GM15510 (cell line): ENCODE results near the gene PEX11B.

Source experiments
- POLR2A ChIP-seq: IDR thresholded peaks from 3 replicates; pipeline ENCODE4 v1.6.1; 2011; ENCODE audit warnings: borderline replicate concordance; ENCODE audit not compliant: insufficient read length; ENCODE audit errors: extremely low read depth

Gene PEX11B

DNA sequence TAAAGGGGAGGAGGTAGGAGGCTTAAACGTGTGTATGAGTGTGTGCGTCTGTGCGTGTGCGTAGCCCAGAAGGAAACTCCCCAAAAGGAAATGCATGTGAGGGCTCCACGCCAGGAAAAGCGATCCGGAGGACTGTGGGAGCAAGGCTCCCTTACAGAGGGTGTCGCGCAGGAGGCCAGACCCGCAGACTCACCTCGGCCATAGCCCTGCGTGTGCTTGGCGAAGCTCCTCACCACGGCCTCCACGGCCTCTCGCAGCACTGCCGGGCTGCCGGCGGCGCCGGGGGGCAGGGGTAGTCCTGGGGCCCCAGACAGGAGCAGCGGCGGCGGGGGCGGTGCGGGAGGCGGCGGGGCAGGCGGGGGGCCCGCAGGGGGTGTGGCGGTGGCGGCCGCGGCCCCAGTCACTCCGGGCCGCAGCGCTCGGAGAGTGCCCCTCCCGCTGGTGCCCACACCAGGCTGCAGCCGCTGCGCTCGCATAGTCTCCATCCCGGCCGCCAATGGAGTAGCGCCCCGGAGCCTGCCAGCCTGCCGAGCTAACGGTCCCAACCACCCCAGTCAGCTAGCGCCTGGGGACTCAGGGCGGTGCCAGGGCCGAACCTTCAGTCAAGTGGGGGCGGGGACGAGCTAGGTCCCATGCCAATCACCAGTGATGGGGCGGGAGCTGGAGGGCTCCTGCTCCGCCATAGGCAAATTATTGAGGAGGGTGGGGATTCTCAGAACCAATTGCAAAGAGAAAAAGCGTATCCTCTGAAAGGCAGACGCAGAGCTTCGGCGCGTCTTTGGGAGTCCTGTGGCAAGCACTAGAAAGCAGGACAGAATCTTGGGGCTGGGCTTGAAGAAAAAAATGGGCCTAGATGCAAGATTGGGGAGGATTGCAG is 39.2 kb upstream of the PEX11B start, which contains the start of gene LIX1L:
TSS of gene LIX1L (minus strand) at position 575 of the 877 bp plus-strand sequence. CDS start at position 485, 90 bp downstream.
- TF ChIP-seq POLR2A = peak; percentile 85

DNA sequence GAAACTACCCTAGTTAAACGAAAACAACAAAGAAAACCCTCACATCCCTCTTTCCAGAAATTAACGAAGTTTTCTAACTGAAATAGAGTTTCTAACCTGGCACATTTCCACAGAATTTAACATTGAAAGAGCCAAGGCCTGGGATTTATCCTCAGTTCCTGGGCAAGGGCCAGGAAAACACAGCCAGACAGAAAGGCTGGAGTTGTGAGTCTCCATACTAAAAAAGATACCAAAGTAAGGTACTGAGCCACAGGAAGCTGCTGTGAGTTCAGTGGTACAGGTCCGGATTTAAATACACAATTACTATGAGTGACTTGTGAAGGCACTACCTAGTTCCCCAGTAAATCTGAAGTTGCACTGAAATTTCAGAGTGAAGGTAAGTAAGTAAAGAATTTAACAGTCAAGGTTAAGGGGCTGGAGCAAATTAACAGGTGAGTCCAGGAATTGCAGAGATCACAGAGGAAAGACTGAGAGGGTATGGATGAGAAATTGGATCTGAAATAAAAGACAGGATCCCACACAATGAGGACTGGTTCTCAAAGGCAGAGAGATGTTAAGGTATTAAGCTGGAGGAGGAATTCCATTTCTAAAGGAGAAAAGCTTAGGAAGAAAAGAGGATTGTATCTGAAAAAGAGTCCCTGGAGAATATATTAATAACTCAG is 38.4 kb upstream of the PEX11B start:
- TF ChIP-seq POLR2A = no peak

GRCh38 chr1:145956361-145956760 is 37.8 kb upstream of the PEX11B start:
- TF ChIP-seq POLR2A = no peak

DNA sequence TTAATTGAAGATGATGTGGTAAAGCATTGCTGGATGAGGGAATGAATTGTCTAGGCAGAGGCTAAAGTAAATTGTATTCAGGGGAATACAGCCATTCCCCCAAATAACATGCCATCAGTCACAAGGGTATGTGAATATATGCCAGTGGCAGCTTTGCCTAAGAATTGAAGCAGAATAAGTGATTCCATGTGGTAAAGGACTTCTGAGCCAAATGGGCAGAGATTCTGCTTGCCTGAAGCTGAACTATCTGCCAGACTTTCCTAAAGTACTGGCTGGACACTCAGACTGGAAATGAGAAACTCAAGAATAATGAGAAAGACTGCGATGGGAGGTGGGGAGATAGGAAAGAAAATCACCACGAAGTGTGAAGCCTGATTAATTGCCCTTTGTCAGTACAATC is 36.9 kb upstream of the PEX11B start:
- no peak for TF ChIP-seq POLR2A

GRCh38 chr1:145953861-145954260 is 35.3 kb upstream of the PEX11B start:
- TF ChIP-seq POLR2A = no peak

DNA sequence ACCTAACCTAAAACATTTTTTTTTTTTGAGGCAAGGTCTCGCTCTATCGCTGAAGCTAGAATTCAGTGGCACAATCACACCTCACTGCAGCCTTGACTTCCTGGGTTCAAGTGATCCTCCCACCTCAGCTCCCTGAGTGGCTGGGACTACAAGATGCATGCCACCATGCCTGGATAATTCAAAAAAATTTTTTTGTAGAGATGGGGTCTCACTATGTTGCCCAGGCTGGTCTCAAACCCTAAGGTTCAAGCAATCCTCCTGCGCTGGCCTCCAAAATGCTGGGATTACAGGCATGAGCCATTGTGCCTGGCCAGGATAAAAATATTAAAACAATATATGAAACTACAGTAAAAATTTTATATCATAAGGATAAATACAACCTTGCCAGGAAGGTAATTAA is 34.4 kb upstream of the PEX11B start:
- no peak for TF ChIP-seq POLR2A

DNA sequence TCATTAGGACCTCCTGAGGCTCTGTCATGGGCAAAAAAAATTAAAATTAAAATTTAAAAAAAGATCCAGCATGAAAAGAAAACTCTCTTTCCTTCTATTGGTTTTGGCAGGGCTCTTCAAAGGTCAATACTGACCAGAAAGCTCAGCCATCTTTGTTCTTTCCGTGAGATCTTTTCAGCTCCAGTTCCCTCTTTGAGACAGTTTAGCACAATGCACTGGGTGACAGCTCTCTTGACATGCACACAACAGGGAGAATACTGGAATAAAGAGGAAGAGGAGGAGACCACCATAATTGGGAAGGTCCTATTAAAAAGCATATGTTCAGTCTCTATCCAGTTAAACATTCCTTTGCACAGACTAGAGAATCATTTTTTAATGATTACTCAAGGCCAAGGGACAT is 33.0 kb upstream of the PEX11B start:
- TF ChIP-seq POLR2A = no peak

GRCh38 chr1:145949219-145949618 is 30.7 kb upstream of the PEX11B start:
- no peak for TF ChIP-seq POLR2A

DNA sequence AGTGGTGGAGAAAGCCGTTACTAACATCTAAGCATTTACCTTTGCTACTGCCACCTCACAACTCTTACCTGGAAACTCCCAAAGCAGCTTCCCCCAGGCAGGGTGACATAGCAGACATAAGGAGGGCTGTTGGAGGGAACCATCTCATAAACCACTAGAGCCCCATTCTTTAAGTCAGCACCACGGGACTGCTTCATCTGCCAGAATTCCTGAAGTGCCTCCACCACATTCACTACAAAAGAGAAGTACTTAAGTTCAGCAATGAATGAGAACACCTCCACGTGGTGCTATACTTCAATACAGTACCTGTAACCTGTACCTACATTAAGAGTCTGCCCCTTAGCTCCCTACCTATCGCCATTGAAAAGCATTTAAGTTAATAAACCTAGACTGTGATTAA is 29.0 kb upstream of the PEX11B start:
- no peak for TF ChIP-seq POLR2A

DNA sequence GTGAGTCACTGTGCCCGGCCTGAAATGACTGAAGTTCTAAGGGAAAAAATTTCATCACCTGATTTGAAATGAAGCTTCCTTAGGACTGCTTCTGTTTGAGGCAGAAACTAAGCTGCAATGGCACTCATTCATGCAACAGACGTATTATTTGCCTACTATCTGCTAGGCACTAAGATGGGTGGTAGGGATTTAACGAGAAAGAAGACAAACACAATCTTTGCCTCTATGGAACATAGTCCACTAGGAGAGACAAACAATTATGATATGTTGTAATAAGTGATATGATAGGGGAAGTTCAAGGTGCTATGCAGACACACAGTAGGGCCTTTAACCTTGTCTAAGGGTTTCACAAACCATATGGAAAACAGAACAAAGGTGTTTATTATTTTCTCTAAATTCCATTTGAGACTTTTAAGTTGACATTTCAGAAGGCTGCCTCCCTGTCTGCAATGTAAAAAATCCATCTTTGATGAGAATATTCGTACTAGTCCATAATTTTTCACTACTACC is 28.0 kb upstream of the PEX11B start:
- no peak for TF ChIP-seq POLR2A

DNA sequence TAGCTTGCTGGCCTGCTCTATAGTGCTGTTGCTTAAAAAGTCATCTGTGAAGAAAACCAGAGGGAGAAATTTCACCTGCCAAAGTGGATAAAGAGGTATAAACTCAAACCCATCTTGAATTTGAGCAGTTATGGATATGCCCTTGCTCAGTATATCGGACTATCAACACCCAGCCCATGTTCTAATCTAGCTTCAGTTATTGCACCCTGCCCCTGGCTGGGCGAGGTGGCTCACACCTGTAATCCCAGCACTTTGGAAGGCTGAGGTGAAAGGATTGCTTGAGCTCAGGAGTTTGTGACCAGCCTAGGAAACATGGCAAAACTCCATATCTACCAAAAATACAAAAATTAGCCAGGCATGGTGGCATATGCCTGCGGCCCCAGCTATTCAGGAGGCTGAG is 26.0 kb upstream of the PEX11B start:
- no peak for TF ChIP-seq POLR2A

GRCh38 chr1:145942871-145943270 is 24.4 kb upstream of the PEX11B start:
- no peak for TF ChIP-seq POLR2A

DNA sequence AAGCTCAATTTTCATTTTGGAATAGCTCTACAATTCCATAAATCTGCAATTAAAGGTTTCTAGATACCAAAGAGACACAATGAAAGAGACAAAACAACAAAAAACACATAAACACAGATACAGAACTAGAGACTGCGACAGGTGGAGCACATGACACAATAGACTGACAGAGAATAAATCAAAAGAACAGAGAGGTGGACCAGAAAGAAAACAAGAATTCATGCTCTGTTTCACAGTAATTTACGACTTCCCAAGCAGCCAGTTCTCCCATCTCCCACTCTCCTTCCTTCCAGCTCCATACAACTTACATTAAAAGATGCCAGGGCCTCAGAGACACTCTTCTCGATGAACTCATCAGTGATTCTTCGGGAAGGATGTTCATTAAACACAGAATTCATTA is 23.9 kb upstream of the PEX11B start:
- no peak for TF ChIP-seq POLR2A

- TF ChIP-seq POLR2A = no peak
Observed at GRCh38 chr1:145937436-145937835, 18.9 kb upstream of the PEX11B start.

- TF ChIP-seq POLR2A = no peak
Observed at GRCh38 chr1:145936247-145936646, 17.7 kb upstream of the PEX11B start.

DNA sequence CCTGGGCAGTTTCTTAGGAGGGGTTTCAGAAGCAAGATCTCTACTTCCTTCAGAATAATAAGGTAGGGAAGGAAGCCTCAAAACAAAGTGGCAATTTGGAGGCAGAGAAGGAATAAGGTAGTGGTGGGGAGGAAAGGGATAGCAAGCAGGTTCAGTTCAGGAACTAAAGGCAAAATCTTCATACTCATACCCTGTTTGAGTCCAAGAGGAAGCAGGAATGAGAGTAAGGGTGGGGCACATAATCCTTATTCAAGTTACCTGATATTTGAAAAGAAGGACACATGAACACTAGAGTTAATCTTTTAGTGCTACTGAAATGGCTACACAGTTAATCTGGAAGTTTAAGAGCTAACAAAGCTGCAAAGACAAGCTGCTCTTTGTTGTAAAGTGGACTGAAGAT is 17.2 kb upstream of the PEX11B start:
- TF ChIP-seq POLR2A = no peak
